ENCODE results near the gene DMXL2.
"Not testable (repeated sequence)": the region's sequence is repeated elsewhere in the genome, so short reads cannot be mapped to it uniquely, and the experiment has no call there.

The DMXL2 gene

GRCh38 chr15:51493892-51494291 is 128.7 kb downstream of the DMXL2 start:
- DNase-seq (ENCODE audit: low spot score), result no peak

GRCh38 chr15:51492528-51492927 is 130.0 kb downstream of the DMXL2 start:
- DNase-seq (ENCODE audit: low spot score), result no peak

GRCh38 chr15:51491941-51492340 is 130.6 kb downstream of the DMXL2 start:
- DNase-seq (ENCODE audit: low spot score), result no peak

GRCh38 chr15:51484781-51485180 is 137.8 kb downstream of the DMXL2 start:
- no peak for DNase-seq (ENCODE audit: low spot score)

GRCh38 chr15:51483985-51484384 is 138.6 kb downstream of the DMXL2 start:
- no peak for DNase-seq (ENCODE audit: low spot score)

- no peak for DNase-seq (ENCODE audit: low spot score)
Measured at GRCh38 chr15:51483520-51483919, 139.1 kb downstream of the DMXL2 start.

GRCh38 chr15:51475736-51476135 is 146.8 kb downstream of the DMXL2 start:
- DNase-seq (ENCODE audit: low spot score), result no peak

- DNase-seq (ENCODE audit: low spot score), result no peak
Measured at GRCh38 chr15:51470512-51470911, 152.1 kb downstream of the DMXL2 start.

- DNase-seq (ENCODE audit: low spot score), result no peak
Measured at GRCh38 chr15:51460796-51461195, 161.8 kb downstream of the DMXL2 start.

GRCh38 chr15:51450001-51450400 is 172.6 kb downstream of the DMXL2 start:
- DNase-seq (ENCODE audit: low spot score), result peak; percentile 31

- no peak for DNase-seq (ENCODE audit: low spot score)
Measured at GRCh38 chr15:51448622-51449399, 173.8 kb downstream of the DMXL2 start.

GRCh38 chr15:51447855-51448621 is 174.5 kb downstream of the DMXL2 start:
- DNase-seq (ENCODE audit: low spot score), result no peak

- DNase-seq (ENCODE audit: low spot score), result peak; percentile 22
Measured at GRCh38 chr15:51446029-51446744, 176.4 kb downstream of the DMXL2 start.

- DNase-seq (ENCODE audit: low spot score), result no peak
Measured at GRCh38 chr15:51444807-51445206, 177.8 kb downstream of the DMXL2 start.

- no peak for DNase-seq (ENCODE audit: low spot score)
Measured at GRCh38 chr15:51444112-51444511, 178.5 kb downstream of the DMXL2 start.

GRCh38 chr15:51443282-51443914 is 179.2 kb downstream of the DMXL2 start:
- DNase-seq (ENCODE audit: low spot score), result no peak

GRCh38 chr15:51438526-51438925 is 184.0 kb downstream of the DMXL2 start:
- DNase-seq (ENCODE audit: low spot score), result no peak

- DNase-seq (ENCODE audit: low spot score), result no peak
Measured at GRCh38 chr15:51425517-51426040, 197.0 kb downstream of the DMXL2 start.

GRCh38 chr15:51424780-51425179 is 197.8 kb downstream of the DMXL2 start:
- no peak for DNase-seq (ENCODE audit: low spot score)

- DNase-seq (ENCODE audit: low spot score), result not testable (repeated sequence)
Measured at GRCh38 chr15:51423040-51423439, 199.5 kb downstream of the DMXL2 start.

- DNase-seq (ENCODE audit: low spot score), result no peak
Measured at GRCh38 chr15:51416129-51416528, 206.4 kb downstream of the DMXL2 start.

- no peak for DNase-seq (ENCODE audit: low spot score)
Measured at GRCh38 chr15:51414256-51414860, 208.2 kb downstream of the DMXL2 start.

Data from LoVo (cell line).